NT2/D1 (cell line): ENCODE measurements around the gene NOP16.

Experiments
- SUZ12 ChIP-seq: IDR thresholded peaks from 2 replicates; pipeline ENCODE4 v1.6.1; 2011; ENCODE audit not compliant: insufficient read length, insufficient read depth; ENCODE audit errors: extremely low read depth
- YY1 ChIP-seq: IDR thresholded peaks from 2 replicates; pipeline ENCODE4 v1.6.1; 2011; ENCODE audit not compliant: insufficient read length, insufficient read depth
- ZNF274 ChIP-seq: IDR thresholded peaks from 2 replicates; pipeline ENCODE4 v1.6.1; 2011; ENCODE audit warnings: mild to moderate bottlenecking, low read depth, low read length

DNA sequence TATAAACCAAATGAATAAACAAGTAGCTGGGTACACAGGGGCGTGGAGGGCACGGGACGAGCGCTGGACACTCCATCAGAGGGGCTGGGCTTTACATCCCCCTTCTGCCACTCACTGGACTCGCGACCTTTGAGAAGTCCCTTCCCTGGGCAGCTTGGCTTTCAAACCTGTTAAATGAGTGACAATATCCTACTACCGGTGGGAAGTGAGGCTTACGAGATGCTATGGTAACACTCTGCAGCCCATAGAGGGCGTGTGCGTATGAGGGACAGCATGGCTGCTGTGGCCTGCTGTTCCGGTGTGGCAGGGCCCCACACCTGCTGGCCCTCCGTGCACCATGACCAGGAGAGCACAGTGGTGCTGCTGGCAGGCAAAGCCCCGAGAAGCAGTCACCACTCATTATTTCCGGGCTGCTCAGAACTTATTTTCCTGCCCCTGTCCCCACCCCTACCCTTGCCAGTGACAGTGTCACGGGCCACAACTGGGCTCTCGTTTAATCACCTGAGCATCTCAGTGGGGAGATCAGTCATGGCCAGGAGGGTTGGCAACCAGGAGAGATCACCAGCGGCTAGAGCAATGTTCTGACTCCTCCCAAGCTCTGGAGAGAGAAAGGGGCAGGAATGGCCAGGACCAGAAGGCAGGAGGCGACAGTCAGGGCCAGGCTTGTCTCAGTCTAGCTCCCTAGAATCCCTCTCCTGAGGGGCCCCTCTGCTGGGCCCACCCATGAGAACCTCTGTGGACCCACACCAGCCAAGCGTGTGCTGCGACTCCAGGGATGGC lies 17.4 kb upstream of the NOP16 start:
- TF ChIP-seq ZNF274: no peak
- no peak for TF ChIP-seq YY1
- TF ChIP-seq SUZ12: no peak
